ENCODE measurements around the gene UBAC1.

The UBAC1 gene

DNA sequence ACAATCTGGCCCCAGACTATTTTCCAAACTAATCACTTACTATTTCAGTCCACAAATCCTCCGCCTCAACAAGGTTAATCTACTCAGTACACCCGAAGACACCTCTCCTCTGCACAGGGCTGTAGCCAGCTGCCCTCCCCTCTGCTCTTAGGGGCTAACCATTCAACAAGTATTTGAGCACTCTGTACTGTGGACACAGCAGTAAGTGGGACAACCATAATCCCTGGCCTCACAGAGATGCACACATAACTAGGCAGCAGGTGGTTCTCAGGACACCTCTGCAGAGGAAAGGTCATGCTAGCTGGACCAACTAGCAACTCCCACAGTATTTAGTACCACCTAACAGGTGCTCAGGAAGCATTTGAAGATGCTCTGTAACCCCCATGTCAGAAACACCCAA lies 59.3 kb downstream of the UBAC1 start:
- H3K4me3 ChIP-seq, result no peak overlapping the region
- no peaks in the 10 kb centered on the region for H3K27me3 ChIP-seq
- H3K4me1 ChIP-seq, result peaks cover 0 to 21% (median 14%) of the 10 kb centered on the region in 4 donors
- H3K36me3 ChIP-seq, result no peaks in the 10 kb centered on the region
- intact Hi-C loops (cut with DNase I; ENCODE audit: low total_unique reads), result no loop called here
- H3K27ac ChIP-seq, result no peak overlapping the region
- no peak for DNase-seq
- H3K9me3 ChIP-seq, result no peaks in the 10 kb centered on the region
- TF ChIP-seq, protein P1, sequence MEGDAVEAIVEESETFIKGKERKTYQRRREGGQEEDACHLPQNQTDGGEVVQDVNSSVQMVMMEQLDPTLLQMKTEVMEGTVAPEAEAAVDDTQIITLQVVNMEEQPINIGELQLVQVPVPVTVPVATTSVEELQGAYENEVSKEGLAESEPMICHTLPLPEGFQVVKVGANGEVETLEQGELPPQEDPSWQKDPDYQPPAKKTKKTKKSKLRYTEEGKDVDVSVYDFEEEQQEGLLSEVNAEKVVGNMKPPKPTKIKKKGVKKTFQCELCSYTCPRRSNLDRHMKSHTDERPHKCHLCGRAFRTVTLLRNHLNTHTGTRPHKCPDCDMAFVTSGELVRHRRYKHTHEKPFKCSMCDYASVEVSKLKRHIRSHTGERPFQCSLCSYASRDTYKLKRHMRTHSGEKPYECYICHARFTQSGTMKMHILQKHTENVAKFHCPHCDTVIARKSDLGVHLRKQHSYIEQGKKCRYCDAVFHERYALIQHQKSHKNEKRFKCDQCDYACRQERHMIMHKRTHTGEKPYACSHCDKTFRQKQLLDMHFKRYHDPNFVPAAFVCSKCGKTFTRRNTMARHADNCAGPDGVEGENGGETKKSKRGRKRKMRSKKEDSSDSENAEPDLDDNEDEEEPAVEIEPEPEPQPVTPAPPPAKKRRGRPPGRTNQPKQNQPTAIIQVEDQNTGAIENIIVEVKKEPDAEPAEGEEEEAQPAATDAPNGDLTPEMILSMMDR (IDR thresholded peaks at IDR 0.05), result no peak

DNA sequence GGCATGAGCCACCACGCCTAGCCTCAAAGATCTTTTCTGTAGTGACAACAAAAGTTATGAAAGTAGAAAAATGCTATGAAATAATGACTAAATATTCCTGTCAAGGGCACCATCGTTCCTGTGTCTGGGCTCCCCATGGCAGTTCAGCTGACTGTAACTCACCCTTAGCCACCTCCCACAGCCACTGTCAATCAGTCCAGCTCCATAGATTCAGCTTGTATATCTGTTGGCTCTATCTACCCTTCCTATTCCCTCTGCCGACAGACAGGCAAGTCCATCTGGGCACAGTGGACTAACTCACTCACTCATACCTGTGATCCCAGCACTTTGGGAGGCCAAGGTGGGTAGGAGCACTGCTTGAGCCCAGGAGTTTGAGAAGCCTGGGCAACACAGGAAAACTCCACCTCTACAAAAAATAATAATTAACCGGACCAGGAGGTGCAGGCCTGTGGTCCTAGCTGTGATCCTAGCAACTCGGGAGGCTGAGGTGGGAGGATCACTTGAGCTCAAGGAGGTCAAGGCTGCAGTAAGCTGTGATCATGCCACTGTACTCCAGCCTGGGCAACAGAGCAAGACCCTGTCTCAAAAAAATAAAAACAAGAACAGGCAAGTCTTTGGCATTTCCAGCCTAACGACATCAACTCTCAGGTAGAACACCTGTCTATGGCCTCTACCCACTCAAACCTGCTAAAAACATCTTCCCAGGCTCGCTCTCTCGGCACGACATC lies 60.0 kb downstream of the UBAC1 start:
- Histone ChIP-seq H3K27me3 (no peaks in the 10 kb centered on the region), H3K27ac (no peak overlapping the region), H3K4me1 (peaks cover 0 to 20% (median 13%) of the 10 kb centered on the region in 4 donors), H3K4me3 (no peak overlapping the region), H3K9me3 (no peaks in the 10 kb centered on the region), H3K36me3 (no peaks in the 10 kb centered on the region)
- intact Hi-C loops (cut with DNase I; ENCODE audit: low total_unique reads), result no loop called here
- TF ChIP-seq, protein P1 (IDR thresholded peaks at IDR 0.05), result no peak
- DNase-seq, result no peak

DNA sequence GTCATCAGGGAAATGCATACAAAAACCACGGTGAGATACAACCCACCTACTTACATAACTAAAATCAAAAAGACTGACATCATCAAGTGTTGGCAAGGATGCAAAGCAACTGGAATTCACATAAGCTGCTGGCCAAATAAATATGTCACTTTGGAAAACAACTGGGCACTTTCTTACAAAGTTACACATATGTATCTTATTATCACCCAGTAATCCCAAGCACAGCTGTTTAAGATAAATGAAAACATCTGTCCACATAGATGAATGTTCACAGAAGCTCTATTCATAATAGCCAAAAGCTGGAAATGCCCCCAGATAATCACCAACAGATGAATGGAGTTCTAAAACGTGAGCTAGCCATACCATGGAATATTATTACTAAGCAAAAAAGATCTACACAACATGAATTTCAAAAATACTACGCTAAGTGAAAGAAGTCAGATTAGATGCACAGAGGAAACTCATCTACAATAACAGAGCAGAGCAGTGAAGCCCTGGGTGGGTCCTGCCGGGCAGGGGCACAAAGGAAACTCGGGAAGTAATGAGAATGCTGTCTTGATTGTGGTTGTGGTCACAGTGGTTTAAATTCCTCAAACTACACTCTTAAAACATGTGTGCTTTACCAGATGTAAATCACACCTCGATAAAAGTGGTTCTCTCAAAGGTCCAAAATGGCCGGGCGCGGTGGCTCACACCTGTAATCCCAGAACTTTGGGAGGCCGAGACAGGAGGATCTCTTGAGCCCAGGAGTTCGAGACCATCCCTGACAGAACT lies 62.4 kb downstream of the UBAC1 start:
- Histone ChIP-seq H3K27ac (no peak overlapping the region), H3K4me3 (no peak overlapping the region), H3K27me3 (no peaks in the 10 kb centered on the region), H3K4me1 (peaks cover 0 to 7% (median 0%) of the 10 kb centered on the region in 4 donors), H3K36me3 (no peaks in the 10 kb centered on the region), H3K9me3 (no peaks in the 10 kb centered on the region)
- no peak for DNase-seq
- intact Hi-C loops (cut with DNase I; ENCODE audit: low total_unique reads), result loop anchor here (10.0 kb wide), 1 partner anchor 744 kb away; no protein-coding TSS in a partner anchor
- TF ChIP-seq, protein P1 (IDR thresholded peaks at IDR 0.05), result no peak

DNA sequence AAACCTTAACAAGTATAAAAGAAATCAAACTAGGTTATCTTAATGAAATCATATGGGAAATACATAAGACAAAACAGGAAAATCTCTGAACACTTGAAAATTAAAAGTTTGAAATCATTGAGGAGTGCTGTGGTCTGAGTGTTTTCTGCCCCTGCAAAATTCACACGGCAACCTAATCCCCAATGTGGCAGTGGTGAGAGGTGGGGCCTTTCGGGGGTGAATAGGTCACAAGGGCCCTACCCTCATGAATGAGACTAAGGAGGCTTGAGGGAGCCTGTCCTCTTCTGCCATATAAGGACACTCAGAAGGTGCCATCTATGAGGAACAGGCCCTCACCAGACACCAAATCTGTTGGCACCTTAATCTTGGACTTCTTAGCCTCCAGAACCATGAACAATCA lies 64.5 kb downstream of the UBAC1 start:
- TF ChIP-seq, protein P1 (IDR thresholded peaks at IDR 0.05), result no peak
- Histone ChIP-seq H3K4me1 (peaks cover 0 to 6% (median 0%) of the 10 kb centered on the region in 4 donors), H3K27ac (no peak overlapping the region)

DNA sequence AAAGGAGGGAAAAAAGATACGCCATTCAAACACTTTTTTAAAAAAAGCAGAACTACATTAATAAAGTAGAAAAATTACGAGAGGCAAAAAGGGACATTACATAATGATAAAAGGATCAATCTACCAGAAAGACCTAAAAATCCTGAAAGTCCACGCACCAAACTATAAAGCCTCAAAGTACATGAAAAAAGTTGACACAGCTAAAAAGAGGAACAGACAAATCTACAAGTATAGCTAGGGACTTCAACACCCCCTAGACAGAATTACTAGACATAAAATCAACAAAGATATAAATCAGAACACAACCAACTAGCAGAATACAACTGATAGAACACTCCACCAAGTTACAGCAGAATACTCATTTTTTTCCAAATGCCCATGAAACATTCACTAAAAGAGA lies 65.0 kb downstream of the UBAC1 start:
- TF ChIP-seq, protein P1 (IDR thresholded peaks at IDR 0.05), result no peak
- Histone ChIP-seq H3K36me3 (no peaks in the 10 kb centered on the region), H3K9me3 (no peaks in the 10 kb centered on the region), H3K4me3 (no peak overlapping the region), H3K27ac (no peak overlapping the region), H3K27me3 (no peaks in the 10 kb centered on the region), H3K4me1 (peaks cover 0 to 7% (median 0%) of the 10 kb centered on the region in 4 donors)
- intact Hi-C loops (cut with DNase I; ENCODE audit: low total_unique reads), result loop anchor here (10.0 kb wide), 1 partner anchor 741 kb away; no protein-coding TSS in a partner anchor
- no peak for DNase-seq

More for the DNA sequence above, 64.5 kb downstream of the UBAC1 start:
- DNase-seq, result no peak
- H3K4me3 ChIP-seq, result no peak overlapping the region
- H3K36me3 ChIP-seq, result no peaks in the 10 kb centered on the region
- no peaks in the 10 kb centered on the region for H3K27me3 ChIP-seq
- no peaks in the 10 kb centered on the region for H3K9me3 ChIP-seq
- intact Hi-C loops (cut with DNase I; ENCODE audit: low total_unique reads), result loop anchor here (10.0 kb wide), 1 partner anchor 742 kb away; no protein-coding TSS in a partner anchor
